Ishikawa (cell line): ENCODE results near the gene PTPRM.

Experiments
- CEBPB ChIP-seq: IDR thresholded peaks from 2 replicates; pipeline ENCODE4 v1.6.1; 2012
- CREB1 ChIP-seq: IDR thresholded peaks from 2 replicates; pipeline ENCODE4 v1.6.1; 2012; ENCODE audit warnings: low read depth
- EGR1 ChIP-seq: IDR thresholded peaks from 2 replicates; pipeline ENCODE4 v1.6.1; 2012
- EP300 ChIP-seq: IDR thresholded peaks from 2 replicates; pipeline ENCODE4 v1.6.1; 2012; ENCODE audit warnings: borderline replicate concordance
- FOXM1 ChIP-seq: IDR thresholded peaks from 2 replicates; pipeline ENCODE4 v1.6.1; 2012; ENCODE audit warnings: low read depth, borderline replicate concordance
- MAX ChIP-seq: IDR thresholded peaks from 2 replicates; pipeline ENCODE4 v1.6.1; 2012
- NFIC ChIP-seq: IDR thresholded peaks from 2 replicates; pipeline ENCODE4 v1.6.1; 2012
- RAD21 ChIP-seq: IDR thresholded peaks from 2 replicates; pipeline ENCODE4 v1.6.1; 2012; ENCODE audit warnings: low read depth
- TAF1 ChIP-seq: IDR thresholded peaks from 2 replicates; pipeline ENCODE4 v1.6.1; 2012; ENCODE audit warnings: low read depth, mild to moderate bottlenecking
- TCF12 ChIP-seq: IDR thresholded peaks from 2 replicates; pipeline ENCODE4 v1.6.1; 2012; ENCODE audit warnings: low read depth
- TEAD4 ChIP-seq: IDR thresholded peaks from 2 replicates; pipeline ENCODE4 v1.6.1; 2012
- YY1 ChIP-seq: IDR thresholded peaks from 2 replicates; pipeline ENCODE4 v1.6.1; 2012; ENCODE audit warnings: low read depth
- ZBTB7A ChIP-seq: IDR thresholded peaks from 2 replicates; pipeline ENCODE4 v1.6.1; 2012; ENCODE audit warnings: low read depth
- TF ChIP-seq, protein P1 (sequence below): IDR thresholded peaks from 2 replicates; pipeline ENCODE4 v1.6.1; 2012
- TF ChIP-seq, protein P2 (sequence below): IDR thresholded peaks from 2 replicates; pipeline ENCODE4 v1.6.1; 2012; ENCODE audit warnings: low read depth, mild to moderate bottlenecking

PTPRM gene

GRCh38 chr18:7684357-7684756 is 117.2 kb downstream of the PTPRM start:
- TF ChIP-seq CEBPB: no peak
- no peak for TF ChIP-seq TAF1
- no peak for TF ChIP-seq ZBTB7A
- TF ChIP-seq CREB1: no peak
- no peak for TF ChIP-seq TCF12
- TF ChIP-seq TEAD4: no peak

DNA sequence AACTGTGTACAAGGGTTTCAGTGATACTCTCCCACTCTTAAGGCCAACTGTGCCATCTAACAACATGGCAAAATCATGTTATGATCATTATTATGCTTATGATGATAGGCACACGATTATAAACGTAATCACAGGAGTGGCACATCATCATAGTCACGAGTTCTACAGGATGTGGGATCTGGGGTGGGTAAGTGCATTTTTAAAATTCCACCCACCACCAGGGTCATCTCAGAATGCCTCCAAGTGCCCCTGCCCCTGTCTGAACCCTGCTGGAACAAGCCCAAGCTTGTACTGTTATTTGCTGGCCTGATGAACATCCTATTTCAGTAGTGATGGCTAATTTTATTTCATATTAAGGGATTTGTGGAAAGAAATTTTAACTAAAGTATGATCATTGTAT is 117.8 kb downstream of the PTPRM start:
- TF ChIP-seq RAD21 (no peak), TEAD4 (no peak), NFIC (no peak), YY1 (no peak), ZBTB7A (no peak), EP300 (no peak), TCF12 (no peak), CREB1 (no peak), TAF1 (no peak), EGR1 (no peak), CEBPB (no peak), MAX (no peak), FOXM1 (no peak)
- TF ChIP-seq, protein P1, sequence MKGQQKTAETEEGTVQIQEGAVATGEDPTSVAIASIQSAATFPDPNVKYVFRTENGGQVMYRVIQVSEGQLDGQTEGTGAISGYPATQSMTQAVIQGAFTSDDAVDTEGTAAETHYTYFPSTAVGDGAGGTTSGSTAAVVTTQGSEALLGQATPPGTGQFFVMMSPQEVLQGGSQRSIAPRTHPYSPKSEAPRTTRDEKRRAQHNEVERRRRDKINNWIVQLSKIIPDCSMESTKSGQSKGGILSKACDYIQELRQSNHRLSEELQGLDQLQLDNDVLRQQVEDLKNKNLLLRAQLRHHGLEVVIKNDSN: no peak
- TF ChIP-seq, protein P2, sequence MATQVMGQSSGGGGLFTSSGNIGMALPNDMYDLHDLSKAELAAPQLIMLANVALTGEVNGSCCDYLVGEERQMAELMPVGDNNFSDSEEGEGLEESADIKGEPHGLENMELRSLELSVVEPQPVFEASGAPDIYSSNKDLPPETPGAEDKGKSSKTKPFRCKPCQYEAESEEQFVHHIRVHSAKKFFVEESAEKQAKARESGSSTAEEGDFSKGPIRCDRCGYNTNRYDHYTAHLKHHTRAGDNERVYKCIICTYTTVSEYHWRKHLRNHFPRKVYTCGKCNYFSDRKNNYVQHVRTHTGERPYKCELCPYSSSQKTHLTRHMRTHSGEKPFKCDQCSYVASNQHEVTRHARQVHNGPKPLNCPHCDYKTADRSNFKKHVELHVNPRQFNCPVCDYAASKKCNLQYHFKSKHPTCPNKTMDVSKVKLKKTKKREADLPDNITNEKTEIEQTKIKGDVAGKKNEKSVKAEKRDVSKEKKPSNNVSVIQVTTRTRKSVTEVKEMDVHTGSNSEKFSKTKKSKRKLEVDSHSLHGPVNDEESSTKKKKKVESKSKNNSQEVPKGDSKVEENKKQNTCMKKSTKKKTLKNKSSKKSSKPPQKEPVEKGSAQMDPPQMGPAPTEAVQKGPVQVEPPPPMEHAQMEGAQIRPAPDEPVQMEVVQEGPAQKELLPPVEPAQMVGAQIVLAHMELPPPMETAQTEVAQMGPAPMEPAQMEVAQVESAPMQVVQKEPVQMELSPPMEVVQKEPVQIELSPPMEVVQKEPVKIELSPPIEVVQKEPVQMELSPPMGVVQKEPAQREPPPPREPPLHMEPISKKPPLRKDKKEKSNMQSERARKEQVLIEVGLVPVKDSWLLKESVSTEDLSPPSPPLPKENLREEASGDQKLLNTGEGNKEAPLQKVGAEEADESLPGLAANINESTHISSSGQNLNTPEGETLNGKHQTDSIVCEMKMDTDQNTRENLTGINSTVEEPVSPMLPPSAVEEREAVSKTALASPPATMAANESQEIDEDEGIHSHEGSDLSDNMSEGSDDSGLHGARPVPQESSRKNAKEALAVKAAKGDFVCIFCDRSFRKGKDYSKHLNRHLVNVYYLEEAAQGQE: no peak

DNA sequence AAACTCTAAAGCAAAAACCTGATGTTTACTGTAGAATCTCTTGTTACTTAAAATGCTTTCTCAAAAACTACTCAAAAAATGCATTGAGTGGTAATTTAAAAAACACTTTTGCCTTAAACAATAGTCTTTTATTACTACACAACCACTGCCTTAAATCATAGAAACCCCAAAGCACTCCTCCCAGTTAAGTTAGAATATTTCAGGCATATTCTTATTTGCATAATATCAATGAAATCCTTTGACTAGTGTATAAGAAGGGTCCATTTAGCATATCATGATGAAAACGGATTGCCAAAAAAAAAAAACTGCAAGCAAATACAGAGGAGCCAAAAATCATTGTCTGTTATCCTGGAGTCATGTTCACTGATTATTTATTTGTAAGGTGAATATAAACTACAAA is 119.2 kb downstream of the PTPRM start:
- TF ChIP-seq YY1: no peak
- TF ChIP-seq, protein P1: no peak
- TF ChIP-seq NFIC: no peak
- TF ChIP-seq CEBPB: no peak
- no peak for TF ChIP-seq TEAD4
- TF ChIP-seq ZBTB7A: no peak
- no peak for TF ChIP-seq CREB1

DNA sequence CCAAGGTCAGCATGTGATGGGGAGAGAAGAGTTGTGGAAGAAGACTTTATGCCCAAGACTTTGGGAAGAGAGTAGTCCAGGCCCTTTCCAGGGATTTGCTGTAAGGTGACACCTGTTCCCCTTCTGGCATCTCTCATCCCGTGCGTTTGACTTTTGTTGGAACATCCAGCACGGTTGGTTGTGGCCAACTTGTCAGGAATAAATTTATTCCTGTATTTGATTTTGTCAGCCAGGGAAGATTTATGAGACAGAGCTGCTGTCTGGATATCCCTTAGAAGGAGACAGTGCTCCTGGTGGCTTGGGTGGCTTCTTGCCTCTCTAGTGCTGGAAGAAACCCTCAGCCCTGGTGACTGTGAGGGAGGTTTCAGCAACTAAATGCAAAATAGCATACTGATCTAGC is 121.5 kb downstream of the PTPRM start:
- TF ChIP-seq CEBPB: no peak

DNA sequence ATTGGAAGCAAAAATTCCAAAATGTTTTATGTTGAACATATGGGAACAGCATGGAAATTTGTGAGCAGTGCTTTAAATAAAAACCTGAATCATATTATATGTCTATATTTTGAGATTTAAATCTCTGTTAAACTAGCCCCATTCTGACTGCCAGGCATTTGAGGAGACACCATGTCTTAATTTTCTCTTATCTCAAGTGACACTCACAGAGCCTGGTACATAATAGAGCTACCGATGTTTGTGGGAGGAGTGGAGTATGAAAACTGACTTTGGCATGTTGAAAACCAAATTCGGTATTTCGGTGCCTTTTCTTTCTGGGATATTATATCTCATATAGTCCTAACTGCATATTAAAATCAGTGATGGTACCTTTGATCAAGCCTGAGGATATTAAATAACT is 124.1 kb downstream of the PTPRM start:
- TF ChIP-seq TEAD4 (no peak), NFIC (no peak), CEBPB (no peak), EP300 (no peak), ZBTB7A (no peak), MAX (no peak), FOXM1 (no peak), RAD21 (no peak), CREB1 (no peak), EGR1 (no peak), TCF12 (no peak)
- TF ChIP-seq, protein P2: no peak
- TF ChIP-seq, protein P1: no peak

GRCh38 chr18:7696780-7697179 is 129.7 kb downstream of the PTPRM start:
- TF ChIP-seq FOXM1 (no peak), CEBPB (no peak), TAF1 (no peak), RAD21 (no peak), ZBTB7A (no peak), EP300 (no peak), YY1 (no peak), MAX (no peak), NFIC (no peak), CREB1 (no peak), TEAD4 (no peak), EGR1 (no peak), TCF12 (no peak)
- TF ChIP-seq, protein P2: no peak
- TF ChIP-seq, protein P1: no peak
